Parathyroid adenoma (tissue), 2 donors: ENCODE results near the gene CDC42BPA.

ENCODE experiments used
- H2AFZ ChIP-seq: fragments of 300-600 bp; sonication (generic); one replicate; pipeline ENCODE4 v1.7.0; 2017; ENCODE audit warnings: antibody characterized with exemption, mild to moderate bottlenecking
- H3K27ac ChIP-seq: fragments of 300-600 bp; sonication (generic); one replicate; pipeline ENCODE4 v1.7.0; 2017
- H3K27me3 ChIP-seq: fragments of 300-600 bp; sonication (generic); one replicate; pipeline ENCODE4 v1.7.0; 2017; ENCODE audit warnings: low read length; ENCODE audit not compliant: control insufficient read depth, insufficient read depth
- H3K36me3 ChIP-seq: fragments of 300-600 bp; sonication (generic); one replicate; pipeline ENCODE4 v1.7.0; 2017; ENCODE audit warnings: low read length; ENCODE audit not compliant: control insufficient read depth, insufficient read depth
- H3K4me1 ChIP-seq: fragments of 300-600 bp; sonication (generic); one replicate; pipeline ENCODE4 v1.7.0; 2017; ENCODE audit warnings: control low read depth
- H3K4me2 ChIP-seq: fragments of 300-600 bp; sonication (generic); one replicate; pipeline ENCODE4 v1.7.0; 2017; ENCODE audit warnings: low read length
- H3K4me3 ChIP-seq: fragments of 300-600 bp; sonication (generic); one replicate; pipeline ENCODE4 v1.7.0; 2017; ENCODE audit warnings: low read depth, low read length
- H3K79me2 ChIP-seq: fragments of 300-600 bp; sonication (generic); one replicate; pipeline ENCODE4 v1.7.0; 2017; ENCODE audit warnings: control low read depth
- H3K9ac ChIP-seq: fragments of 300-600 bp; sonication (generic); one replicate; pipeline ENCODE4 v1.7.0; 2017; ENCODE audit warnings: mild to moderate bottlenecking
- H3K9me3 ChIP-seq: fragments of 300-600 bp; sonication (generic); one replicate; pipeline ENCODE4 v1.7.0; 2017; ENCODE audit warnings: low read length; ENCODE audit not compliant: control insufficient read depth
- TF ChIP-seq, protein P1 (sequence below): fragments of 300-600 bp; sonication (generic); IDR thresholded peaks from one replicate; pipeline ENCODE4 v1.7.0; 2017; ENCODE audit warnings: antibody characterized with exemption, mild to moderate bottlenecking
- donor health status: primary hyperparathyroidism.

Gene CDC42BPA

DNA sequence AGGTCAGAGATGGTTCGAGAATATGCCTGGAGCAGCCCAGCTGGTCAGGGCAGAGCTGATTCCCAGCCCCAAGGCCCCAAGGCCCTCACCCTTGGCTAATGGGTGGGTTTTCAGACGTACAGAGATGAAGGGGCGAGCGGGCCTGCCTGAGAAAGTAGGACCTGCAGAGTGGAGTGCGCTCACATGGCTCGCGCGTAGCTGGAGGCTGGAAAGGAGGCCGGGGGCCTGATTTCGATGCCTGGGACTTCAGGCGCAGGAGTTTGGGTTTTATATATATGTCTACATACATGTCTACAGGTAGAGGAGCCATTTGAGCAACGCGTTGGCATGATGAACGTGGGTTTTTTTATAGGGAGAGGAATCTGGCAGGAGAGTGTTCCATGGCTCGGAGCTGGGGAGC lies 369.3 kb downstream of the CDC42BPA start:
- Histone ChIP-seq H3K4me1 (peaks cover 6% of the 10 kb centered on the region), H2AFZ (no peak overlapping the region)
- TF ChIP-seq, protein P1, sequence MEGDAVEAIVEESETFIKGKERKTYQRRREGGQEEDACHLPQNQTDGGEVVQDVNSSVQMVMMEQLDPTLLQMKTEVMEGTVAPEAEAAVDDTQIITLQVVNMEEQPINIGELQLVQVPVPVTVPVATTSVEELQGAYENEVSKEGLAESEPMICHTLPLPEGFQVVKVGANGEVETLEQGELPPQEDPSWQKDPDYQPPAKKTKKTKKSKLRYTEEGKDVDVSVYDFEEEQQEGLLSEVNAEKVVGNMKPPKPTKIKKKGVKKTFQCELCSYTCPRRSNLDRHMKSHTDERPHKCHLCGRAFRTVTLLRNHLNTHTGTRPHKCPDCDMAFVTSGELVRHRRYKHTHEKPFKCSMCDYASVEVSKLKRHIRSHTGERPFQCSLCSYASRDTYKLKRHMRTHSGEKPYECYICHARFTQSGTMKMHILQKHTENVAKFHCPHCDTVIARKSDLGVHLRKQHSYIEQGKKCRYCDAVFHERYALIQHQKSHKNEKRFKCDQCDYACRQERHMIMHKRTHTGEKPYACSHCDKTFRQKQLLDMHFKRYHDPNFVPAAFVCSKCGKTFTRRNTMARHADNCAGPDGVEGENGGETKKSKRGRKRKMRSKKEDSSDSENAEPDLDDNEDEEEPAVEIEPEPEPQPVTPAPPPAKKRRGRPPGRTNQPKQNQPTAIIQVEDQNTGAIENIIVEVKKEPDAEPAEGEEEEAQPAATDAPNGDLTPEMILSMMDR = no peak

DNA sequence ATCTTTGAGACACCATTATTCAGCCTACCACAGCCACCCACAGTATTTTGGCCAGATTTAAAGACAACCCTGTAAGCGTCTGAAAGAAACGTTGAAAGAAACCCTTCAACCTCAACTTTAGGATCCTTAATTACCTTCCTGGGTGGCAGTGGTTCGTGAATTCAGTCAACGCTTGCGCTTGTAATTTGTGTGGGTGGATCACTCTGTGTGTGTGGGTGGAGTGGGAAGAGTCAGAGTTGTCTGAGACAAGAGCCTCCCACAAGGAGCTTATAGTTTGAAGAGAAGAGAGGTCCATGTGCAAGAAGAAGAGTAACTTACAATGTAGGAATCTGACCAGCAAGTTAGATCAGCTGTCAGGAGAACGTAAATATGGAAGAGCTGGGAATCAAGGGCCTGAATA lies 369.8 kb downstream of the CDC42BPA start:
- H3K36me3 ChIP-seq = no peaks in the 10 kb centered on the region
- TF ChIP-seq, protein P1 = no peak
- H3K9me3 ChIP-seq = no peaks in the 10 kb centered on the region
- H3K4me1 ChIP-seq = peaks cover 6% of the 10 kb centered on the region
- no peak overlapping the region for H2AFZ ChIP-seq
- no peak overlapping the region for H3K9ac ChIP-seq
- H3K4me3 ChIP-seq = no peak overlapping the region
- H3K4me2 ChIP-seq = no peak overlapping the region
- no peak overlapping the region for H3K27ac ChIP-seq
- no peaks in the 10 kb centered on the region for H3K27me3 ChIP-seq
- peaks cover 24% of the 10 kb centered on the region for H3K79me2 ChIP-seq

More for the DNA sequence above, 369.3 kb downstream of the CDC42BPA start:
- Histone ChIP-seq H3K4me2 (no peak overlapping the region), H3K9ac (no peak overlapping the region), H3K27me3 (no peaks in the 10 kb centered on the region), H3K27ac (no peak overlapping the region), H3K9me3 (no peaks in the 10 kb centered on the region), H3K36me3 (no peaks in the 10 kb centered on the region), H3K4me3 (no peak overlapping the region), H3K79me2 (peaks cover 21% of the 10 kb centered on the region)

- H3K79me2 ChIP-seq = peaks cover 24% of the 10 kb centered on the region
- H3K27me3 ChIP-seq = no peaks in the 10 kb centered on the region
- H3K4me3 ChIP-seq = no peak overlapping the region
- no peak overlapping the region for H3K4me2 ChIP-seq
- H3K36me3 ChIP-seq = no peaks in the 10 kb centered on the region
- H3K9me3 ChIP-seq = no peaks in the 10 kb centered on the region
- TF ChIP-seq, protein P1 = no peak
- no peak overlapping the region for H3K27ac ChIP-seq
- peaks cover 6% of the 10 kb centered on the region for H3K4me1 ChIP-seq
- H3K9ac ChIP-seq = no peak overlapping the region
- H2AFZ ChIP-seq = no peak overlapping the region
These were observed 370.2 kb downstream of the CDC42BPA start for GRCh38 chr1:226948051-226948450.

DNA sequence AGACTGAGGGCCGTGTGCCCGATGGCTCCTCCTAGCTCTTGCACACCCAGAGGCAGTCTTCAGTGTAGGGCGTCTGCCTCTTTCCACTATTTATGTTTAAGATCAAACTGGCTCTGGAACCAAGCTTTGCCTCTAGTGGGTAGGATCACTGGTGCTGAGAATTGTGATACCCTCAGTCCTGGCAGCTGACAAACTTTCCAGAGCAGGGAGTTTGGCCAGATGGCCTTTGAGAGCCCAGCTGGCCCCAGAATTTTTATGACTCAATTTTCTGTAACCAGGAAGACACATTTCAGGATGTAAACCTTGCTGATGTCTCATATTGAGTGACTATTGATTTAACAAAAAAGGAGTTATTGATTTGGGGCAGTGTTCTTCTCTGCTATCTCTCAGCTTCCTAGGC lies 371.5 kb downstream of the CDC42BPA start:
- H3K4me3 ChIP-seq = no peak overlapping the region
- no peak overlapping the region for H3K27ac ChIP-seq
- no peak overlapping the region for H3K4me2 ChIP-seq
- H3K9me3 ChIP-seq = no peaks in the 10 kb centered on the region
- H2AFZ ChIP-seq = no peak overlapping the region
- H3K27me3 ChIP-seq = no peaks in the 10 kb centered on the region
- H3K36me3 ChIP-seq = no peaks in the 10 kb centered on the region
- TF ChIP-seq, protein P1 = no peak
- H3K4me1 ChIP-seq = peaks cover 6% of the 10 kb centered on the region
- peaks cover 31% of the 10 kb centered on the region for H3K79me2 ChIP-seq
- no peak overlapping the region for H3K9ac ChIP-seq

GRCh38 chr1:226946285-226946684 lies 372.0 kb downstream of the CDC42BPA start:
- Histone ChIP-seq H3K9me3 (no peaks in the 10 kb centered on the region), H3K27me3 (no peaks in the 10 kb centered on the region), H3K4me1 (peaks cover 6% of the 10 kb centered on the region), H2AFZ (no peak overlapping the region), H3K4me2 (no peak overlapping the region), H3K79me2 (peaks cover 34% of the 10 kb centered on the region), H3K36me3 (no peaks in the 10 kb centered on the region), H3K27ac (no peak overlapping the region), H3K9ac (no peak overlapping the region), H3K4me3 (no peak overlapping the region)
- TF ChIP-seq, protein P1 = no peak
